Thyroid gland (tissue), 4 donors: ENCODE results near the gene RFX8.

Experiments
- POLR2A ChIP-seq, 2 donors: fragments of 450-650 bp; IDR thresholded peaks; one replicate each; pipeline ENCODE4 v1.6.1; 2017; ENCODE audit warnings: antibody characterized with exemption in 2 of 2, mild to moderate bottlenecking in 2 of 2, moderate library complexity in 1 of 2
- TF ChIP-seq, protein P1 (sequence below), 6 experiments: fragments of 200-600 bp in 3 of 6; fragments of 450-650 bp in 3 of 6; sonication (generic) in 3 of 6; IDR thresholded peaks; one replicate each; pipeline ENCODE4 v1.5.1; 2016 to 2019; ENCODE audit warnings: antibody characterized with exemption in 6 of 6, mild to moderate bottlenecking in 2 of 6, inconsistent platforms in 1 of 6, moderate library complexity in 1 of 6

DNA sequence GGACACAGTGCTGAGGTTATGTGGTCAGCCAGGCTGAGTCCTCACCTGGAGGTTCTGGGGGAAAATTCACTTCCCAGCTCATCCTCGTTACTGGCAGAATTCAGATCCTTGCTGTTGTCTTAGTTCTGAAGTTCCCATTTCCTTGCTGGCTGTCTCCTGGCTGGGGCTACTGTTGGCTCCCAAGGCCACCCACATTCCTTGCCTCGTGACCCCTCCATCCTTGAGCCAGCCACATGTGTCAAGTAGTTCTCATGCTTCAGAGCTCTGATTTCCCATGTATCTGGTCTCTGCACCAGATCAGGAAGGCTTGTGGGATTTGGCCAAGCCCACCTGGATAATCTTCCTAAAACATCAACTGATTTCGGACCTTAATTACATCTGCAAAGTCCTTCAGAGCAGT, 38.1 kb upstream of the RFX8 start:
- TF ChIP-seq POLR2A (IDR thresholded peaks at IDR 0.05) = no peak
- TF ChIP-seq, protein P1, sequence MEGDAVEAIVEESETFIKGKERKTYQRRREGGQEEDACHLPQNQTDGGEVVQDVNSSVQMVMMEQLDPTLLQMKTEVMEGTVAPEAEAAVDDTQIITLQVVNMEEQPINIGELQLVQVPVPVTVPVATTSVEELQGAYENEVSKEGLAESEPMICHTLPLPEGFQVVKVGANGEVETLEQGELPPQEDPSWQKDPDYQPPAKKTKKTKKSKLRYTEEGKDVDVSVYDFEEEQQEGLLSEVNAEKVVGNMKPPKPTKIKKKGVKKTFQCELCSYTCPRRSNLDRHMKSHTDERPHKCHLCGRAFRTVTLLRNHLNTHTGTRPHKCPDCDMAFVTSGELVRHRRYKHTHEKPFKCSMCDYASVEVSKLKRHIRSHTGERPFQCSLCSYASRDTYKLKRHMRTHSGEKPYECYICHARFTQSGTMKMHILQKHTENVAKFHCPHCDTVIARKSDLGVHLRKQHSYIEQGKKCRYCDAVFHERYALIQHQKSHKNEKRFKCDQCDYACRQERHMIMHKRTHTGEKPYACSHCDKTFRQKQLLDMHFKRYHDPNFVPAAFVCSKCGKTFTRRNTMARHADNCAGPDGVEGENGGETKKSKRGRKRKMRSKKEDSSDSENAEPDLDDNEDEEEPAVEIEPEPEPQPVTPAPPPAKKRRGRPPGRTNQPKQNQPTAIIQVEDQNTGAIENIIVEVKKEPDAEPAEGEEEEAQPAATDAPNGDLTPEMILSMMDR (IDR thresholded peaks at IDR 0.05) = no peak
